ENCODE results near the gene PITX1.

Gene PITX1

DNA sequence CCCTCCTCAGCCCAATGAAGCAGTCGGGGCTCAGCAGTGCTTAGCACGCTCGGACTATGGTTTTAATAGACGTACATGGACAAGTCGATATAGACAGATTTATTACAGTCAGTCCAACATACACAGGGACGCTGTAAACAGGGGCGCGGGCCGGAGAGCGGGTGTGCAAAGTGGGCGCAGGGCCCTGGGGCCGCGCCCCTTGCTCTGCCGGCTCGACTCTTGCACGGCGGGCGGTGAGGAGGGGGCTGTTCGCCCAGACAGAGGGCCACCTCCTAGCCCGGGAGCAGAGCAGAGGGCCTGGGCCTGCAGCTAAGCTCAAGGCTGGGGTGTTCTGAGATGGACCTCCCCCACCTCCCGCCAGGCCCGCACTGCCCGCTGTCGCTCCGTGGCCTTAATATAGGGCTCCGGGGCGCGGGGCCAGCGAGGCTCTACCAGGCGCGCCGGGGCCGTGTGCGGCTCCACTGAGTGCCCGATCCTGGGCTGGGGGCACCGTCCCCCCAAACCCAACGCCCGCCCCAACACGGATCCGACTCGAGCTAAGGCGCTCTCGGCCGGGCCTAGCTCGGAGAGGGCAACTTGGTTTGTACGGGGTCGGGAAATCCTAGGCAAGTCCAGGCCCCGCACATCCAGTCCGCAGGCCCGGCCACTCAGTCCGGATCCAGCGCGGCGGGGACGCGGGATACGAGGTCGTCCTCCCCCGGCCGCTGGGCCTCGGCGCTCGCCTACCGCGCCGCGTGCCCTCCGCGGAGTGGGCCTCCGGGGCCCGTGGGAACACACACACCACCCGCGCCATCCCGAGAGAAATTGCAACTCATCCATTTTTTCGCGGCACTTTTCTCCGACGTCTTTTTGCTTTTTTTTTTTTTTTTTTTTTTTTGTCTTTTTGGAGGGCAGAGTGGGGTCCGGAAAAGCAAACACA, 6.1 kb downstream of the PITX1 start:
- no peak for DNase-seq

DNA sequence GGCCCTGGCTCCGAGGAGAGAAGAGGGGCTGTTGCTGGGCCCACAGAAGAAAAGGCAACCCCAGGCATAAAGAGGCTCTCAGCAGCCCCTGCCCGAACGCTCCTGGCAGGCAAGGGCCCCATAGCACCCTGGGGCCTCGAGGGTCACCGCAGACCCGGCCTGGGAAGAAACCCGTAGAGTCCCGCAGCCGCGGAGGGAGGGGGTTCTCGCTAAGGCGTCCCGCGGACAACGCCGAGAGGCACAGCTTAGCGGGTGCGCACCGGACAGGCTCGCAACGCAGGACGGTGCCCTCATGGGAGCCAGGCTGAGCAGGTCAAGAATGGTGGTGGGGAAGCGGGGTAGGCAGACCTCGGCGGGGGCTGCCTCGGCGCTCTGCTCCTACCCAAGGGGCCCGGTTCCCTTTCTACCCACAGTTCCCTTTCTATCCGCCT, 6.7 kb downstream of the PITX1 start:
- DNase-seq: no peak

DNA sequence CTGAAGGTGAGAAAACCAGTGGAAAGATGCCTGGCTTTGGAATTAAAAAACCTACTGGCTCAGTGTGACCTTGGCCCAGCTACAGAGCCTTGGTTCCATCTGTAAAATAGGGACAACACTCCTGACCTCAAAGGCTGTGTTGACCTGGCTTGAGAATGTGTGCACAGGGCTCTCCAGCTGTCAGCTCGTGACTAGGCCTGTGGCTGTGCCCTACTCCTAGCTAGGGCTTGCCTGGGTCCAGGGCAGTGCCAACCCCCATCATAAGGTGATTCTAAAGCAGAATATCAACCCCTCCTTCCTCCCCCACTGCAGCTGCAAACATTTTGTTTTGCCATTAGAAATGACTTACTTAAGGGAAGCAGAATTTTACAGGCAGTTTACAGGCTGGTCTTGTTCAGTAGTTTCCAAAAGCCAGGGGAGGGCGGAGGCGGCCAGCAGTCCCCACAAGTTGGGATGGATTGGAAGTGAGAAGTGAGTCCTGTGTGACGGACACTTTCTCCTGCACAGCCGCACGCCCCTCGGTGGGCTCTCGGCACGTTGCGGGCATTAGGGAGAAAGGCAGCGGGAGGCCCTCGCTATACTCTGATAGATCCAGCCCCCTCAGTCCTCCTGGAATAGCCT, 7.3 kb downstream of the PITX1 start:
- DNase-seq: no peak

DNA sequence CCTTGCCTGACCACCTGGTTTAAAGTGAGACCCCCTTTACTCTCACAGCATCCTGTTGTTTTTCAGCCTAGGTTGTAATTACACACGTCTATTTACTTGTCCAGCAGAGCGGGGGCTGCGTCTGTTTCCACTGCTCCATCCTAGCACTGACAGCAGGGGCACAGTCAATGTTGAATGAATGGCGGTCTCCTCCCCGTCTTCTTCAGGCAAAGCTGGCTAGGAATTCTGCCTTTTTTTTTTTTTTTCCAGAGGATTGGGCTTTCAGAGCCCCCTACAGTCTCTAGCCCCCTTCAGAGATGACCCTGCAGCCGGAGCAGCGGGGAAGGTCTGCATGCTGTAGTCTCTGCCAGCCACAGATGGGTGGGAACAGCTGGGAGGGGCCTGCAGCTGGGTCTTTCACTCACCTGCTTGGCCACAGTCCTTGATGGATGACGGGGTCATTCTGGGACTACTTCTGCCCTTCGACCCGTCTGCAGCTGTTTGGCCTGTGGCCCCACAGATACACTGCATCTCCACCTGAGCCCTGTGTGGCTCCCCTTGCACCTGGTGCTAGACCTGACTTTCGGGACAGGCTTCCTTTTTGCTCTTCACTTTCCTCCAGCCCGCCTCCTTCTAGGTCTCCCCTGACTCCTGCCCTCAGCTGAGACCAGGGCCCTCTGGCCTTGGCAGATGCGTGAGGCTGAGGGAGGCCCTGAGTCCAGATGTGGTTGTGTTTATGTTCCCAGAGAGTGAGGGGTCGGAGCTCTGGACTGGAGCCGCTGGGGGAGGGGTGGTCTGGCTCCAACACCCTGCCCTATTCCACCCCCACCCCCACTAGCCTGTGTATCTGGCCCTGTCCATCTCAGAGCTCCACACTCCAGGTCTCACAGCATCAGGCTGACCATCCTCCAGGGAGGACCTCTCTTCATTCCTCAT, 8.0 kb downstream of the PITX1 start:
- DNase-seq: no peak

DNA sequence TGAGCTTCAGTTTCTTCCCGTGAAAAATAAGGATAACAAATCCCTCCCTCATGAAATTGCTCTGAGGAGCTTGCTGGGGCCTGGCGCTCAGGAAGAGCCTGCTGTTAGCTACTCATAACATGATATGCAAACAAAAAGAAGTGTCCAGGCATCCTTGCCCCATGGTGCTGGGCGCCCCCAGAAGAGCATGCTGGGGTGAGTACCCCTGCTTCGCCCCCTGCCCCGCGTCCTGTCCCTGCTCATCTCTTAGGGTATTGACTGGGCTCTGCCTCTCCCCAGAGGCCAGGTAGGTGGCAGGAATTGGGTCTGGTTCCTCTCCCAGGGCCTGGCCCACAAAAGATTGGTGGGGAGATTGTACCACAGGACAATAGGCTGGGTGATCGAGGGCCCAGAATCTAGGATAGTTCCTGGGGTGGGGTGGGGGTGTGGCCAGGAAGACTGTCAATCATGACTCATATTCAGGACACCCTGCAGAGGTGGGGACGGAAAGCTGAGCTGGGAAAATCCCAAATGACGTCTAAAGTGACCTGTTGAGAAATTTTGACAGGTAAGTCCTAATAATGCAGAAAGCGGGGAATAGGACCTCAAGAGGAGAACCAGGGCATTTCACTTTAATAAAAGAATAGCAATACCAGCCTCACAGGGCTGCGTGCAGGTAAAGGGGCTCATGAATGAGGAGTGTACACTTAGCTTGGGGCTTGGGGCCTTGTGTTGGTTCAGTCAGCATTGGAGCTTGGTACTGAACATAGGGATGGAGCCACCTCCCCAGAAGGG, 8.9 kb downstream of the PITX1 start:
- DNase-seq: no peak

GRCh38 chr5:135020111-135020895, 13.7 kb downstream of the PITX1 start:
- DNase-seq: no peak

DNA sequence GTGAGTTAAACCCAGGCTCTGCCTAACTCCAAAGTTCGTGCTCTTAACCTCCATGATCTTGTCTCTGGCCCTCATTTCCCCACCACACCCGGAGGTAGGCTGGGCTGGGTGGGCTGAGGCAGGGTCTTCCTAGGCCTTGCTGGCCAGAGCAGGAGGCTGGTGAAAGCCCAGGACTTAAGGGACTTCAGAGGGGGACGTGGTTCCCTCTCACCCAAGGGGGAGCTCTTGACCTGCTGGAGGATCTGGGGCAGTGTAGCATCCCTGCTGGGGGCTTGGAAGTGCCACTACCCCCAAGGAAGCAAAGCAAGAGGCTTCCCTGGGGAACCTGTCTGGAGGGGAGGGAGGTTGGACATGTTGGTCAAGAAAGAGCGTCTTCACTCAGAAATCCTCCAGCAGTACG, 14.7 kb downstream of the PITX1 start:
- DNase-seq: no peak

DNA sequence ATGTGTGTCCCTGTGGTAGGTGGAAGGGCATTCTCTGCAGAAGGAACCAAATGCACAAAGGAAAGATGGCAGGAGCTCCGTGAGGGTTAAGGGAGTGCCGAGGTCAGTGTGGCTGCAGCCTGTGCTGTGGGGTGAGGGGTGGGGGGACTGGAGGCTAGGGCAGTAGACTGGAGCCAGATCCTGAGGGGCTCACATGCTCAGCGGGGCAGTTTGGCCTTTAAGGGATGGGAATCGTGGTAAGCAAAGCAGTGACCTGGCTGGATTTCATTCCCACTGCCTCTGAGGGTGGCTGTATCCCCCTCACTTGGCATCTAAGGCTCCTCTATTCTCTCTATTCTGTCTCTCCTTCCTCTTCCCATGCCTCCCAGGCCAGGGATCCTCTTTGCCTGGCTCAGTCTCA, 15.6 kb downstream of the PITX1 start:
- DNase-seq: no peak

GRCh38 chr5:135016861-135017290, 17.2 kb downstream of the PITX1 start:
- no peak for DNase-seq

DNA sequence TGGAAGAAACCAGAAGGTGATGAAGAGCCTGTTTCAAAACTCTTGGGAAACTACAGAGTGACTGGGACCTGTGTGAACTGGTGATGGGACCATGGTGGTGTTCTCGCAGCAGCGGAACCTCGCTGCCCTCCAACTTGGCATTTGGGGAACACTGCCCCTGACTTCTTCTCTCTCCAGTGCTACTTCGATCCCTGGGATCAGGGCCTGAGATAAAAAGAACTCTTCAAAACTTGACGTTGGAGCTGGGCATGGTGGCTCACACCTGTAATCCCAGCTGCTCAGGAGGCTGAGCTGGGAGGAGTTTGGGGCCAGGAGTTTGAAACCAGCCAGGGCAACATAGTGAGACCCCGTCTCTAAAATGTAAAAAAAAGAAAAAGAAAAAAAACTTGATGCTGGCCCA, 18.1 kb downstream of the PITX1 start:
- DNase-seq: no peak

GRCh38 chr5:135013947-135014570, 20.0 kb downstream of the PITX1 start:
- DNase-seq: no peak

- no peak for DNase-seq
Observed at GRCh38 chr5:135013445-135013844, 20.6 kb downstream of the PITX1 start.

DNA sequence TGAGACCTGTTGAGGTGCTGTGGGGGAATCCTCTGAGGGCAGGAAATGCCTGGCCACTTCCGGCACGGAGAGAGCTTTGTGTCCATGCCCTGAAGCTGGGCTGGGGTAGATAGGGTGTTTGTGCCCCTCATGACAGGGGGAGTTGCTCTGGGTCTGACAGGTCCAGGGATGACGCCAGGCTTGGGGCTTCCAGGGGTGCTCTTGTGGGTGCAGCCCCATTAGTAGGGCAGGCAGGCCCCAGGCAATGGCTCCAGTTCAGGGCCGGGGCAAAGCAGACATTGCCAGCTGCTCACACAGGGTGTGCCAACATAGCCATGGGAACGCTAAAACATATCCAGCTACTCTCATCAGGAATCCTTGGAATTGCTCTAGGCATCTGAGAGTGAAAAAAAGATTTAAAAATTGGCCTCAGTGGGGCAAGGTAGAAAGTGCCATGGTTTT, 21.1 kb downstream of the PITX1 start:
- DNase-seq: no peak

- no peak for DNase-seq
Observed at GRCh38 chr5:135012033-135012588, 21.9 kb downstream of the PITX1 start.

DNA sequence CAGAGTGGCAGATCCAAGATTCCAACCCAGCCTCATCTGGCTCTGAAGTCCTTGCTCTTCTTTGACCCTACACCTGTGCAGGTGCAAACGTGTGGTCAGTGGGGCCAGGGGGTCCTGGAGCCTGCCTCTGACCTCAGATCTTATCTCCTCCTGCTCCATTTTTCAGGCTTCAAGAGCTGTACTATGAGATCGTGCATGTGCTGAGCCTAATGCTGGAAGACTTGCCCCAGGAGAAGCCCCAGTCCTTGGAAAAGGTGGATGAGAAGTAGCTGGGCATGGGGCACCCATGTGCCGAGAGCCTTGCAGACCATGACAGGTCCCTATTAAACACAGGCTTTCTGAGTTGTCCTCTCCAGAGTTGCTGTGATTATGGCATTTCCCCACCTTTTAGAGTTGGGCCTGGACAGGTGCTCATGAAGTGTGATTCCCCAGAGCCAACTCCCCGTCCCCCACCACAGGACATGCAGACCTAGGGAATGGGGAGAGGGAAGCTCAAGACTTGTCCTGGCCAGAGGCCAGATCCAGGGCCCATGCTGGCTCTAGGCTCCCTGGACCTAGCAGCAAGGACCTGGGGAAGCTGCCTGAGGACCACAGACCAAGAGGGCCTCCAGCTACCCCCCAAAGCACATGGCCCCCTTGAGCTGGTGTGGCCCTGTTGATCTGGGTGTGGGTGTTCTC, 22.5 kb downstream of the PITX1 start:
- no peak for DNase-seq

GRCh38 chr5:135010502-135011354, 23.3 kb downstream of the PITX1 start:
- DNase-seq: no peak

DNA sequence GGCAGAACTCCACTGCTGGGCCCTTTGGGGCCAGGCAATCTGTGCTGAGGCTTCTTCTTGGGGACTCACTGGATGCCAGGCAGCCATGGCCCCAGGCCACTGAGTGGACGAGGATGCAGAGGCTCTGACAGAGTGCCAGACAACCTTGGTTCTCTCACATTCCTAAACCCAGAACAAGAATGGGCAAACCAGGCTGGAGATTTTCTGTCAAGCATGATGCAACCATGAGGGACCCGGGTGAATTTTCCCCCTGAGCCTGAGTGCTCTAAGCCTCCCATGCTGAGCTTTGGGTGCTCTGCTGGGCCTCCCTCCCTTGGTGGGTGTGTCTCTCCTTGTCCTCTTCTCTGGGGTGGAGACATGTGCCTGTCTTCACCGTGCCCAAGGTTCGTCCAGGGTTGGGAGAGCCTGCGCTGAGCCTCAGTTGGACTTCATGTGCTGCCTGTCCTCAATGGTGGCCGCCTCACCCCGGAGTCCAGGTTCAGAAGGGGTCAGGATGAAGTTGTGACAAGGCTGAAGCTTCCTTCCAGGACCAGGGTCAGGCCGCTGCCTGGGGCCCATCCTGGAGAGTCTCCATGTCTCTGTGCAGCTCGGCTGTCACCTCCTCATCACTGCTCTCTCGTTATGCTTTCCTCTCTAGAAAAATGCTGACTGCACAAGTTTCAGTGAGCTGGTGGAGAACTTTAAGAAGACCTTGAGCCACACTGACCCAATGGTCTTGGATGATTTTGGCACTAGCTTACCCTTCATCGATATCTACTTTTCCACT, 24.1 kb downstream of the PITX1 start:
- no peak for DNase-seq
